ENCODE results near the gene ANTXRL. TPM values are rescaled to one million over a fixed set of nuclear protein-coding genes. Genes with fewer than 3 reads are reported as not detected.
"Not testable (repeated sequence)": the region's sequence is repeated elsewhere in the genome, so short reads cannot be mapped to it uniquely, and the experiment has no call there.

ANTXRL gene
- total and polyA plus RNA-seq, 7 experiments from 2014 or later, result 0.97 TPM; not detected in 6

DNA sequence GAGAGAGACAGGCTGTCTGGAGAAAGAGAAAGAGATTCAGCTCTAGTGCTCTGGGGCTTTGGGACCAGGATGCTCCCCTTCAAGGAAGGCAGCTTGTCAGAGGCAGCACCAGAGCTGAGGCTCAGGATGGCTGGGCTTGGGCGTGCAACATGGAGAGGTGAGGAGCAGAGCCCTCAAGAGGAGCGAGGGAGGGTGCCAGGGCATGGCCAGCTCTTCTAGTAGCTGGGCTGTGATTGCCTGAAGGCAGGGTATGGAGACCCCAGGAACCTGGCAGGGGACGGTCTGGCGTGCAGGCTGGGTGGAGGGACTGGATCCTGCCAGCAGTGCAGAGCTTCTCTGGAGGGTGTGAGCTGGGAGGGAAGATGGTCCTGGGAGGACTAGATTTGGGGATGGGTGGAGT, 40.2 kb downstream of the ANTXRL start:
- peaks cover 0 to 30% (median 0%) of the 10 kb centered on the region in 5 donors for H3K27me3 Mint-ChIP-seq
- H3K27ac ChIP-seq (ENCODE audit: low read depth, low read length), result no peak overlapping the region
- no peaks in the 10 kb centered on the region for H3K9me3 Mint-ChIP-seq
- H3K36me3 Mint-ChIP-seq, result no peaks in the 10 kb centered on the region
- ChIA-PET CTCF (no interaction called here), POLR2A (no interaction called here)
- ATAC-seq (no peak), DNase-seq (no peak)
- H3K27ac Mint-ChIP-seq, result no peak overlapping the region
- no peaks in the 10 kb centered on the region for H3K36me3 ChIP-seq (ENCODE audit: control insufficient read depth in 2 of 3, insufficient read depth in 3 of 3, low read length in 3 of 3)
- H3K4me1 ChIP-seq (ENCODE audit: control insufficient read depth in 2 of 2, insufficient read depth in 2 of 2, low read length in 2 of 2), result no peaks in the 10 kb centered on the region
- H3K9me3 ChIP-seq (ENCODE audit: control insufficient read depth in 2 of 3, low read length in 3 of 3), result no peaks in the 10 kb centered on the region
- no peak overlapping the region for H3K4me3 ChIP-seq (ENCODE audit: low read length)
- H3K4me3 Mint-ChIP-seq, result no peak overlapping the region
- intact Hi-C loops (cut with micrococcal nuclease), result loop anchor here in 1 of 2 donors (10.0 kb wide), 1 partner anchor 1072 kb away; no protein-coding TSS in a partner anchor
- H3K4me1 Mint-ChIP-seq, result no peaks in the 10 kb centered on the region
- H3K27me3 ChIP-seq (ENCODE audit: control insufficient read depth in 2 of 2, insufficient read depth in 2 of 2, low read length in 2 of 2), result no peaks in the 10 kb centered on the region

DNA sequence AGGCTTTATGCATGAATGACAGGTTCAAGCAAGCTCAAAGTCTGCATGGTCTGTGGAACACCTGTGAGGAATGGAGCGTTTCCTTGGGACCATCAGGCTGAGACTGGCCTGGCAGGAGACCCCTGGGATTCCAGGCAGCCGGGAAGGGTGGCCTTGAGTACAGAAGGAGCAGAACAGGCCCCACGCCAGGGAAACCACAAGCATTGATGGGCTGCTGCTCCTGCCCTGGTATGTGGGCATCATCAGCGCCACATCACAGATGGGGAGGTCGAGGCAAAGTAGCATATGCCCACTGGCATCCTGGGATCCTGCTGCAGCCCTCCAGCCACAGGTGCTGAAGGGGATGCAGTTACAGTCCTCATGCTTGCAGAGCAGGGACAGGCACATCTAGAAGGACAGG, 40.9 kb downstream of the ANTXRL start:
- intact Hi-C loops (cut with micrococcal nuclease), result loop anchor here in 1 of 2 donors (10.0 kb wide), 1 partner anchor 1073 kb away; no protein-coding TSS in a partner anchor
- CTCF ChIA-PET, result no interaction called here

DNA sequence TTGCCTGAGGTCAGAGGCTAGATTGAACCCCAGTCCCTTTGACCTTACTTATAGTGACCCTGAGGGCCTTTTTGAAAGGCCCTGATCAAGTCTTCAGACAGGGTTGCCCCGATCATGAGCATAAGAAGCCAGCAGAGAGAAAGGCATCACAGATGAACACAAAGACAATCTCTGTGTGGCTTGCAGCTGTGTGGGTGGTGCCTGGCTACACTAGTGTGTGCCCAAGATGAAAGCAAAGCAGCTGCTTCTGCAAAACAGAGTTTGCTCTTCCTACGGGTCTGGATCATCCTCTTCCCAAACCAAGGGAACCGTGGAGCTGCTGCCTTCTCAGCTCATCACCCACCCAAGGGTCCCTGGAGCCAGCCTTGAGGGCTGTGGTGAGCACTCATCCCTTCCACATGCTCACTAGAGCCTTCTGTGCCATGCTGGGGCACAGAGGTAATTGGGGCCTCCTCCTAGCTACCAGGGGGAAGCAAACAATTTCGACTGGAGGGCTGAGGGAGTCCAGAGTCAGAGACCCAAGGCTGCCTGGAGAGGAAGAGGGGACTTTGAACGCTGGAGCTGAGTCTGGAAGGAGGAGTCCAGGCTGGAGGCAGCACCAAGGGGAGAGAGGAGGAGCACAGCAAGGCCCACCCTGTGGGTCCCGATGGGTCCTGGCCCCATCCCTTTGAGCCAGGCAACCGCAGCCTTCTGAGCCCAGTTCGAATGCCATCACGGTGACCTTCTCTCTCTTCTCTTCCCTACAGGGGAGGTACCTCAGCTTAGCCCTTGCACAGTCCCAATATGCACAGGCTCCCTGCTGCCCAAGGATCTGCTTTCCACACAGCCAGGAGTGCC, 42.3 kb downstream of the ANTXRL start:
- H3K27me3 ChIP-seq (ENCODE audit: control insufficient read depth in 2 of 2, insufficient read depth in 2 of 2, low read length in 2 of 2), result no peaks in the 10 kb centered on the region
- Mint-ChIP-seq H3K27ac (no peak overlapping the region), H3K4me3 (no peak overlapping the region), H3K4me1 (no peaks in the 10 kb centered on the region), H3K27me3 (peaks cover 0 to 21% (median 0%) of the 10 kb centered on the region in 5 donors), H3K36me3 (no peaks in the 10 kb centered on the region), H3K9me3 (no peaks in the 10 kb centered on the region)
- ChIA-PET POLR2A (no interaction called here), CTCF (no interaction called here)
- no peak overlapping the region for H3K27ac ChIP-seq (ENCODE audit: low read depth, low read length)
- no peak overlapping the region for H3K4me3 ChIP-seq (ENCODE audit: low read length)
- H3K4me1 ChIP-seq (ENCODE audit: control insufficient read depth in 2 of 2, insufficient read depth in 2 of 2, low read length in 2 of 2), result no peaks in the 10 kb centered on the region
- intact Hi-C loops (cut with micrococcal nuclease), result loop anchor here in 1 of 2 donors (10.0 kb wide), 1 partner anchor 1074 kb away; no protein-coding TSS in a partner anchor
- DNase-seq (no peak), ATAC-seq (no peak)
- no peaks in the 10 kb centered on the region for H3K9me3 ChIP-seq (ENCODE audit: control insufficient read depth in 2 of 3, low read length in 3 of 3)
- no peaks in the 10 kb centered on the region for H3K36me3 ChIP-seq (ENCODE audit: control insufficient read depth in 2 of 3, insufficient read depth in 3 of 3, low read length in 3 of 3)

More for the DNA sequence above, 40.9 kb downstream of the ANTXRL start:
- H3K9me3 Mint-ChIP-seq, result no peaks in the 10 kb centered on the region
- no peak overlapping the region for H3K4me3 ChIP-seq (ENCODE audit: low read length)
- H3K4me3 Mint-ChIP-seq, result no peak overlapping the region
- no peaks in the 10 kb centered on the region for H3K4me1 ChIP-seq (ENCODE audit: control insufficient read depth in 2 of 2, insufficient read depth in 2 of 2, low read length in 2 of 2)
- H3K9me3 ChIP-seq (ENCODE audit: control insufficient read depth in 2 of 3, low read length in 3 of 3), result no peaks in the 10 kb centered on the region
- POLR2A ChIA-PET, result no interaction called here
- H3K36me3 ChIP-seq (ENCODE audit: control insufficient read depth in 2 of 3, insufficient read depth in 3 of 3, low read length in 3 of 3), result no peaks in the 10 kb centered on the region
- no peak overlapping the region for H3K27ac ChIP-seq (ENCODE audit: low read depth, low read length)
- no peaks in the 10 kb centered on the region for H3K4me1 Mint-ChIP-seq
- no peak overlapping the region for H3K27ac Mint-ChIP-seq
- H3K36me3 Mint-ChIP-seq, result no peaks in the 10 kb centered on the region
- H3K27me3 Mint-ChIP-seq, result peaks cover 0 to 29% (median 0%) of the 10 kb centered on the region in 5 donors
- no peaks in the 10 kb centered on the region for H3K27me3 ChIP-seq (ENCODE audit: control insufficient read depth in 2 of 2, insufficient read depth in 2 of 2, low read length in 2 of 2)
- DNase-seq (no peak), ATAC-seq (no peak)

DNA sequence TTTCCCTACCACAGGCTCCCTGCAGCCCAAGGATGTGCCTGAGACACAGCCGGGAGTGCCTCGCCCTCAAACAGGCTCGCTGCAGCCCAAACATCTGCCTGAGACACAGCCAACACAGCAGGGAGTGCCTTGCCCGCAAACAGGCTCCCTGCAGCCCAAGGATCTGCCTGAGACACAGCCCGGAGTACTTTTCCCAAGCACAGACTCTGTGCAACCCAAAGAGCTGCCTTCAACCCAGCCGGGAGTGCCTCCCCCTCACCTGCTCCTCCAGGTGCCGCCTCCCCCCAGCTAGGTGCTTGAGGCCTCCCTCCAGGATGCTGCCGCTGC, 42.9 kb downstream of the ANTXRL start:
- H3K27ac ChIP-seq (ENCODE audit: low read depth, low read length), result no peak overlapping the region
- CTCF ChIA-PET, result interaction anchor here (1.2 kb wide), 1 partner anchor 102 kb away, joined by 3 read pairs; no protein-coding TSS in a partner anchor
- Mint-ChIP-seq H3K36me3 (no peaks in the 10 kb centered on the region), H3K27me3 (peaks cover 0 to 15% (median 0%) of the 10 kb centered on the region in 5 donors), H3K27ac (no peak overlapping the region), H3K9me3 (no peaks in the 10 kb centered on the region), H3K4me1 (no peaks in the 10 kb centered on the region), H3K4me3 (no peak overlapping the region)
- no peak overlapping the region for H3K4me3 ChIP-seq (ENCODE audit: low read length)
- ATAC-seq, result no peak
- no peaks in the 10 kb centered on the region for H3K9me3 ChIP-seq (ENCODE audit: control insufficient read depth in 2 of 3, low read length in 3 of 3)
- intact Hi-C loops (cut with micrococcal nuclease), result loop anchor here in 1 of 2 donors (10.0 kb wide), 1 partner anchor 1075 kb away; no protein-coding TSS in a partner anchor
- H3K27me3 ChIP-seq (ENCODE audit: control insufficient read depth in 2 of 2, insufficient read depth in 2 of 2, low read length in 2 of 2), result no peaks in the 10 kb centered on the region
- POLR2A ChIA-PET, result no interaction called here
- no peaks in the 10 kb centered on the region for H3K4me1 ChIP-seq (ENCODE audit: control insufficient read depth in 2 of 2, insufficient read depth in 2 of 2, low read length in 2 of 2)
- DNase-seq, result no peak
- H3K36me3 ChIP-seq (ENCODE audit: control insufficient read depth in 2 of 3, insufficient read depth in 3 of 3, low read length in 3 of 3), result no peaks in the 10 kb centered on the region

DNA sequence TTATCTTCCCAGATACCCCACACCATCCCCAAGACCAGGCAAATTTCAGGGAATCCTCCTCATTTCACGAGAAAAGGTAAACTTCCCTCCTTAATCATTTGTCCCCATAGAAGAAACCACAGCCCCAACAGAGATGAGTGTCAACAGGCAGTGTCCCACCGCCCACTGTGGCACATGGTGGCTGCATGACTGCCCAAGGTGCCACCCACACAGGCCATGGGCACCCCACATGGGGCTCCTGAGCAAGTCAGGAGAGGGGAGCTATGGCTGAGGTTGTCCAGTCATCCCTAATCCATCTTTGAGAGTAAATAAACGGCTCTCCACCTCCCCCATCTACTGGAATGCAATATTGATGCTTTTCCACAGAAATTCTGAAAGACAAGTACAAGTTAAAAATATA, 44.1 kb downstream of the ANTXRL start:
- peaks cover 0 to 11% (median 0%) of the 10 kb centered on the region in 5 donors for H3K27me3 Mint-ChIP-seq
- no peak for DNase-seq
- no peaks in the 10 kb centered on the region for H3K36me3 Mint-ChIP-seq
- no peaks in the 10 kb centered on the region for H3K4me1 Mint-ChIP-seq
- CTCF ChIA-PET, result interaction anchor here (0.8 kb wide), 1 partner anchor 297 kb away, joined by 3 read pairs; no protein-coding TSS in a partner anchor
- Histone ChIP-seq H3K27ac (ENCODE audit: low read depth, low read length) (no peak overlapping the region), H3K9me3 (ENCODE audit: control insufficient read depth in 2 of 3, low read length in 3 of 3) (no peaks in the 10 kb centered on the region), H3K4me1 (ENCODE audit: control insufficient read depth in 2 of 2, insufficient read depth in 2 of 2, low read length in 2 of 2) (no peaks in the 10 kb centered on the region), H3K27me3 (ENCODE audit: control insufficient read depth in 2 of 2, insufficient read depth in 2 of 2, low read length in 2 of 2) (no peaks in the 10 kb centered on the region), H3K36me3 (ENCODE audit: control insufficient read depth in 2 of 3, insufficient read depth in 3 of 3, low read length in 3 of 3) (no peaks in the 10 kb centered on the region), H3K4me3 (ENCODE audit: low read length) (no peak overlapping the region)
- no peak overlapping the region for H3K27ac Mint-ChIP-seq
- H3K4me3 Mint-ChIP-seq, result no peak overlapping the region
- no peaks in the 10 kb centered on the region for H3K9me3 Mint-ChIP-seq
- ATAC-seq, result no peak
- POLR2A ChIA-PET, result no interaction called here
- intact Hi-C loops (cut with micrococcal nuclease), result no loop called here

DNA sequence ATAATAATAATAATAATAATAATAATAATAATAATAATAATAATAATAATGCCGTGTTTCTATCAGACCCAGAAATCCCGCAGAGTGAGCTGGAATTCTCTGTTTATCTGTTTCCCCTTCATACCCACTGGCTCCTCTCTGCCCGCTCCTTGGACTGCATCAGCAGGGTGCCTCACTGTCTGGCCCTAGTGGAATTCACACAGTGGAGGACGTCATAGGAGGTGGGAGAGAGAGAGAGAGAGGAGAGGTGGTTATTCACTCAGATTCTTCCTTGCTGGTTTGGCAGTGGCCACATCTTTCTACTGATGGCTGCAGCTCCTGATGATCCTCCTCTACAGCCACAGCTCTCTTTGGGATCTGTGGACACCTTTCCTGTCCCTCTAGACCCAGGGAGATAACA, 78.7 kb downstream of the ANTXRL start:
- H3K4me3 ChIP-seq (ENCODE audit: low read length); H3K4me1 ChIP-seq (ENCODE audit: control insufficient read depth in 2 of 2, insufficient read depth in 2 of 2, low read length in 2 of 2); H3K9me3 ChIP-seq (ENCODE audit: control insufficient read depth in 2 of 3, low read length in 3 of 3); H3K36me3 Mint-ChIP-seq; CTCF ChIA-PET; H3K9me3 Mint-ChIP-seq; H3K27ac Mint-ChIP-seq; ATAC-seq; DNase-seq; H3K27ac ChIP-seq (ENCODE audit: low read depth, low read length); H3K4me3 Mint-ChIP-seq; H3K27me3 ChIP-seq (ENCODE audit: control insufficient read depth in 2 of 2, insufficient read depth in 2 of 2, low read length in 2 of 2); POLR2A ChIA-PET; H3K36me3 ChIP-seq (ENCODE audit: control insufficient read depth in 2 of 3, insufficient read depth in 3 of 3, low read length in 3 of 3); H3K27me3 Mint-ChIP-seq; H3K4me1 Mint-ChIP-seq; intact Hi-C loops (cut with micrococcal nuclease): not testable (repeated sequence)

DNA sequence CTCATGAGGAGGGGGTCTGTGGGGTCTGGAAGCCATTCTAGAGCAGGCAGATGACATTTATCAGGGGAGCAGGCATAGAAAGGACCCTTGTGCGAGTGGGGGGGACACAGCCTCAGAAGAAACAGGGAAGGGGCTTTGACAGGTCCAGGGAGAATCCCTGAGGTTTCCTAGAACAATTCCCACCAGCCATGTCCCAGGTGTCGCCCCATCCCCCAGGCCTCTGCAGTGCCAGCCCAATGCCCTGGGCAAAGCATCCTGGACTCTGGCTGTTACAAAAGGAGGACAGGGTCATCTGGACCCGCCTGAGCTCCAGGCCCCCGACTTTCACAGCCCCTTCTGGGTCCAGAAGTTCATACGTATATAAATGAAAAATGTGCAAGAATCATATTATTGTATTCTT, 80.4 kb downstream of the ANTXRL start:
- not testable (repeated sequence) for H3K27ac ChIP-seq (ENCODE audit: low read depth, low read length)

More for the DNA sequence above, 80.4 kb downstream of the ANTXRL start:
- H3K36me3 ChIP-seq (ENCODE audit: control insufficient read depth in 2 of 3, insufficient read depth in 3 of 3, low read length in 3 of 3); H3K4me1 Mint-ChIP-seq; POLR2A ChIA-PET; H3K9me3 Mint-ChIP-seq; DNase-seq; H3K27me3 Mint-ChIP-seq; H3K27me3 ChIP-seq (ENCODE audit: control insufficient read depth in 2 of 2, insufficient read depth in 2 of 2, low read length in 2 of 2); ATAC-seq; intact Hi-C loops (cut with micrococcal nuclease); H3K36me3 Mint-ChIP-seq; H3K4me3 Mint-ChIP-seq; H3K4me1 ChIP-seq (ENCODE audit: control insufficient read depth in 2 of 2, insufficient read depth in 2 of 2, low read length in 2 of 2); H3K4me3 ChIP-seq (ENCODE audit: low read length); H3K27ac Mint-ChIP-seq; CTCF ChIA-PET; H3K9me3 ChIP-seq (ENCODE audit: control insufficient read depth in 2 of 3, low read length in 3 of 3): not testable (repeated sequence)

Data from naive thymus-derived CD4-positive, alpha-beta T cell (primary cell).